ENCODE results near the gene NOL6.
"Not testable (repeated sequence)": the region's sequence is repeated elsewhere in the genome, so short reads cannot be mapped to it uniquely, and the experiment has no call there.

- not testable (repeated sequence) for TF ChIP-seq CTCF (IDR thresholded peaks at IDR 0.05 in 2 of 3, conservative IDR thresholded peaks at IDR 0.05 in 1 of 3; ENCODE audit: control insufficient read depth in 2 of 3, extremely low read depth in 1 of 3, insufficient read depth in 1 of 3, low read depth in 3 of 3, low read length in 3 of 3); EED (IDR thresholded peaks at IDR 0.05; ENCODE audit: low read depth); SREBF2 (IDR thresholded peaks at IDR 0.05; ENCODE audit: low read length); TARDBP (IDR thresholded peaks at IDR 0.05; ENCODE audit: borderline replicate concordance); NR2C1 (IDR thresholded peaks at IDR 0.05); RELB (IDR thresholded peaks at IDR 0.05; ENCODE audit: low read depth); POLR2A (IDR thresholded peaks at IDR 0.05; ENCODE audit: low read depth, low read length); TCF3 (IDR thresholded peaks at IDR 0.05; ENCODE audit: borderline replicate concordance, insufficient read depth, low read depth, low read length); FOXM1 (IDR thresholded peaks at IDR 0.05; ENCODE audit: low read depth, low read length); NFIC (IDR thresholded peaks at IDR 0.05; ENCODE audit: low read depth, low read length); TCF12 (IDR thresholded peaks at IDR 0.05; ENCODE audit: low read depth, low read length); FOS (IDR thresholded peaks at IDR 0.05; ENCODE audit: borderline replicate concordance, extremely low read depth, insufficient read length)
- TF ChIP-seq, protein P1, sequence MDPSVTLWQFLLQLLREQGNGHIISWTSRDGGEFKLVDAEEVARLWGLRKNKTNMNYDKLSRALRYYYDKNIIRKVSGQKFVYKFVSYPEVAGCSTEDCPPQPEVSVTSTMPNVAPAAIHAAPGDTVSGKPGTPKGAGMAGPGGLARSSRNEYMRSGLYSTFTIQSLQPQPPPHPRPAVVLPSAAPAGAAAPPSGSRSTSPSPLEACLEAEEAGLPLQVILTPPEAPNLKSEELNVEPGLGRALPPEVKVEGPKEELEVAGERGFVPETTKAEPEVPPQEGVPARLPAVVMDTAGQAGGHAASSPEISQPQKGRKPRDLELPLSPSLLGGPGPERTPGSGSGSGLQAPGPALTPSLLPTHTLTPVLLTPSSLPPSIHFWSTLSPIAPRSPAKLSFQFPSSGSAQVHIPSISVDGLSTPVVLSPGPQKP (IDR thresholded peaks at IDR 0.05; ENCODE audit: low read depth, low read length) = not testable (repeated sequence)
These were observed 11.6 kb upstream of the NOL6 start for GRCh38 chr9:33485312-33485711.

Data from GM12878 (cell line).